Hindlimb muscle (tissue), 1 donor: Measurements from ENCODE around the gene EXPH5. TPM values are rescaled to one million over a fixed set of nuclear protein-coding genes. Genes with fewer than 3 reads are reported as not detected.
A peak's percentile ranks its signal among the peaks of the same experiment; 100 is the strongest.

Experiments used
- DNase-seq: peaks from one replicate; pipeline ENCODE4 v3.0.0-alpha.2; 2013
- polyA plus RNA-seq: library from polyadenylated mRNA; unstranded; fragments of 120-200 nt; gene quantifications from one replicate; pipeline ENCODE4 v1.2.1, GENCODE V29; 2013; ENCODE audit not compliant: insufficient read length

Gene EXPH5
- polyA plus RNA-seq, 1 donor: 0.57 TPM

- DNase-seq: no peak
Observed at GRCh38 chr11:108516125-108516524, 77.4 kb downstream of the EXPH5 start.

- DNase-seq: no peak
Observed at GRCh38 chr11:108512708-108513107, 80.9 kb downstream of the EXPH5 start.

- no peak for DNase-seq
Observed at GRCh38 chr11:108511851-108512474, 81.6 kb downstream of the EXPH5 start.

GRCh38 chr11:108508653-108509593 is 84.6 kb downstream of the EXPH5 start:
- no peak for DNase-seq

GRCh38 chr11:108501396-108501795 is 92.2 kb downstream of the EXPH5 start:
- DNase-seq: no peak

GRCh38 chr11:108500721-108501120 is 92.8 kb downstream of the EXPH5 start:
- no peak for DNase-seq

GRCh38 chr11:108500169-108500568 is 93.4 kb downstream of the EXPH5 start:
- no peak for DNase-seq

GRCh38 chr11:108498816-108499408 is 94.7 kb downstream of the EXPH5 start:
- no peak for DNase-seq

- DNase-seq: peak; percentile 82
Observed at GRCh38 chr11:108498046-108498815, 95.3 kb downstream of the EXPH5 start, which contains the start of gene POGLUT3. POGLUT3 (minus strand) TSS chr11:108498384; CDS start chr11:108498366, 18 bp downstream.

- DNase-seq: peak; percentile 95
Observed at GRCh38 chr11:108497317-108498045, 96.1 kb downstream of the EXPH5 start.

GRCh38 chr11:108496643-108497256 is 96.8 kb downstream of the EXPH5 start:
- peak; percentile 23 for DNase-seq

GRCh38 chr11:108495326-108495725 is 98.2 kb downstream of the EXPH5 start:
- DNase-seq: no peak

- no peak for DNase-seq
Observed at GRCh38 chr11:108494182-108494581, 99.4 kb downstream of the EXPH5 start.

GRCh38 chr11:108491936-108492335 is 101.6 kb downstream of the EXPH5 start:
- no peak for DNase-seq

- DNase-seq: no peak
Observed at GRCh38 chr11:108486828-108487227, 106.7 kb downstream of the EXPH5 start.

- DNase-seq: no peak
Observed at GRCh38 chr11:108486331-108486730, 107.2 kb downstream of the EXPH5 start.

- DNase-seq: no peak
Observed at GRCh38 chr11:108483163-108483562, 110.4 kb downstream of the EXPH5 start.

- no peak for DNase-seq
Observed at GRCh38 chr11:108474664-108475463, 118.7 kb downstream of the EXPH5 start.

- no peak for DNase-seq
Observed at GRCh38 chr11:108472681-108473080, 120.9 kb downstream of the EXPH5 start.

GRCh38 chr11:108468478-108468864 is 125.1 kb downstream of the EXPH5 start:
- no peak for DNase-seq
